ENCODE results near the gene TEKT5.

GRCh38 chr16:10644092-10644491 lies 50.6 kb downstream of the TEKT5 start:
- TF ChIP-seq CTCF (IDR thresholded peaks at IDR 0.05; ENCODE audit: low read length), result no peak
- no peak for TF ChIP-seq EZH2 (optimal IDR thresholded peaks at IDR 0.05; ENCODE audit: low read depth, low read length)
